OCI-LY1 (cell line): ENCODE results near the gene POLR1A.

Experiments used
- CTCF ChIP-seq: fragments of 200-600 bp; sonication (generic), shearing (Covaris generic); IDR thresholded peaks from 2 replicates; pipeline ENCODE4 v1.5.1; 2017; ENCODE audit warnings: mild to moderate bottlenecking, antibody characterized with exemption, low read length, moderate library complexity, mixed read lengths
- EZH2 ChIP-seq: fragments of 200-600 bp; sonication (generic), shearing (Covaris generic); IDR thresholded peaks from 2 replicates; pipeline ENCODE4 v1.8.0; 2017; ENCODE audit warnings: borderline replicate concordance, mixed run types, mild to moderate bottlenecking, antibody characterized with exemption, low read length, moderate library complexity, mixed read lengths

GRCh38 chr2:86037141-86037794 is 68.4 kb downstream of the POLR1A start:
- TF ChIP-seq CTCF = no peak
- TF ChIP-seq EZH2 = no peak
